ENCODE measurements around the gene ELANE.

DNA sequence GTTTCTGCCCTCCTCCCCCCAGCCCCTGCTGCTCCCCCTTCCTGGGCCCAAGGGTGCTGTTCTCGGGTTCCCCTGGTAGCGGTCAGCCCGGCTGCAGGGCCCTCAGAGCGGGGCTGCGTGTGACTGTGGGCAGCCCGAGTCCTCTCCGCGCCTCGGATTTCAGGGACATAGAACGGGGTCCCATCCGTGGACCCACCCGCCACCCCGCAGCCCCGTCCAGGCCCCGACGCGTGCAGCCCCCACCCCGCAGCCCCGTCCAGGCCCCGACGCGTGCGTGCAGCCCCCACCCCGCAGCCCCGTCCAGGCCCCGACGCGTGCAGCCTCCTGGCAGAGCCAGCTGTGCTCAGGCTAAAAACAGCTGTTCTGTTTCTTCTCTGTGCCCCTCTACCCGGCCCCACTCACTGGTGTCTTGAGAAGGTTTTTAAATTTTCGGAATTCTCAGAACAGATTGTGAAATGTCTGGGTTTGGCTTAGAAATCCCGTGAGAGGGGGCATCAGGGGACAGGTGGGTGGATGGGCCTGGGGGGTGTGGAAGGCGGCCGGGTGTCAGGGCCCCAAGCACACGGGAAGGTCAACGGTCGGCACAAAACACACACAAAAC lies 16.8 kb upstream of the ELANE start:
- TF ChIP-seq, protein P1, sequence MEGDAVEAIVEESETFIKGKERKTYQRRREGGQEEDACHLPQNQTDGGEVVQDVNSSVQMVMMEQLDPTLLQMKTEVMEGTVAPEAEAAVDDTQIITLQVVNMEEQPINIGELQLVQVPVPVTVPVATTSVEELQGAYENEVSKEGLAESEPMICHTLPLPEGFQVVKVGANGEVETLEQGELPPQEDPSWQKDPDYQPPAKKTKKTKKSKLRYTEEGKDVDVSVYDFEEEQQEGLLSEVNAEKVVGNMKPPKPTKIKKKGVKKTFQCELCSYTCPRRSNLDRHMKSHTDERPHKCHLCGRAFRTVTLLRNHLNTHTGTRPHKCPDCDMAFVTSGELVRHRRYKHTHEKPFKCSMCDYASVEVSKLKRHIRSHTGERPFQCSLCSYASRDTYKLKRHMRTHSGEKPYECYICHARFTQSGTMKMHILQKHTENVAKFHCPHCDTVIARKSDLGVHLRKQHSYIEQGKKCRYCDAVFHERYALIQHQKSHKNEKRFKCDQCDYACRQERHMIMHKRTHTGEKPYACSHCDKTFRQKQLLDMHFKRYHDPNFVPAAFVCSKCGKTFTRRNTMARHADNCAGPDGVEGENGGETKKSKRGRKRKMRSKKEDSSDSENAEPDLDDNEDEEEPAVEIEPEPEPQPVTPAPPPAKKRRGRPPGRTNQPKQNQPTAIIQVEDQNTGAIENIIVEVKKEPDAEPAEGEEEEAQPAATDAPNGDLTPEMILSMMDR (IDR thresholded peaks at IDR 0.05 in 8 of 11, conservative IDR thresholded peaks at IDR 0.05 in 3 of 11) = no peak
- TF ChIP-seq POLR2A (IDR thresholded peaks at IDR 0.05) (no peak), POLR2AphosphoS5 (IDR thresholded peaks at IDR 0.05) (no peak)
